GM18517 (cell line): ENCODE measurements around the gene CEP43.

Experiments
- ATAC-seq: cut with Tn5 transposase; IDR thresholded peaks from one replicate; pipeline ENCODE4 v1.9.1; 2021; ENCODE audit warnings: mild to moderate bottlenecking, moderate library complexity; ENCODE audit not compliant: unreplicated experiment

Gene CEP43

GRCh38 chr6:166999145-166999883 lies at the start of gene CEP43:
Gene CEP43 (plus strand): TSS chr6:166999397. CDS start chr6:166999413, 16 bp downstream.
- peak; percentile 86 for ATAC-seq

GRCh38 chr6:166949528-166950442 lies 49.4 kb upstream of the CEP43 start:
- ATAC-seq = no peak

GRCh38 chr6:166950443-166950821 lies 48.8 kb upstream of the CEP43 start:
- peak; percentile 46 for ATAC-seq

GRCh38 chr6:166950892-166951669 lies 48.1 kb upstream of the CEP43 start:
- peak; percentile 96 for ATAC-seq

- ATAC-seq = no peak
Measured at GRCh38 chr6:166951670-166952060, 47.5 kb upstream of the CEP43 start.

GRCh38 chr6:166952121-166952520 lies 47.1 kb upstream of the CEP43 start:
- ATAC-seq = no peak

GRCh38 chr6:166952567-166953486 lies 46.4 kb upstream of the CEP43 start:
- ATAC-seq = no peak

- no peak for ATAC-seq
Measured at GRCh38 chr6:166954118-166954713, 45.0 kb upstream of the CEP43 start.

- ATAC-seq = no peak
Measured at GRCh38 chr6:166955121-166955864, 43.9 kb upstream of the CEP43 start.

GRCh38 chr6:166955865-166956443 lies 43.2 kb upstream of the CEP43 start:
- ATAC-seq = peak; percentile 1

GRCh38 chr6:166956444-166957086 lies 42.6 kb upstream of the CEP43 start, which contains the start of gene RNASET2:
Gene RNASET2 (minus strand): TSS chr6:166956550. CDS start chr6:166956182, 368 bp downstream.
- peak; percentile 51 for ATAC-seq

GRCh38 chr6:166957087-166957804 lies 42.0 kb upstream of the CEP43 start:
- ATAC-seq = peak; percentile 35

- ATAC-seq = no peak
Measured at GRCh38 chr6:166957805-166958076, 41.5 kb upstream of the CEP43 start.

- peak; percentile 22 for ATAC-seq
Measured at GRCh38 chr6:166958926-166959861, 40.0 kb upstream of the CEP43 start.

- no peak for ATAC-seq
Measured at GRCh38 chr6:166959911-166960608, 39.1 kb upstream of the CEP43 start.

- no peak for ATAC-seq
Measured at GRCh38 chr6:166960609-166960978, 38.6 kb upstream of the CEP43 start.
